ENCODE measurements around the gene PIGH.

Gene PIGH

GRCh38 chr14:67573228-67574010 is 26.6 kb downstream of the PIGH start:
- DNase-seq = no peak

- no peak for DNase-seq
These were observed 27.5 kb downstream of the PIGH start for GRCh38 chr14:67572608-67573007.

- DNase-seq = no peak
These were observed 28.1 kb downstream of the PIGH start for GRCh38 chr14:67571991-67572323.

- DNase-seq = peak; percentile 55
These were observed 28.6 kb downstream of the PIGH start for GRCh38 chr14:67571275-67571990.

- no peak for DNase-seq
These were observed 29.6 kb downstream of the PIGH start for GRCh38 chr14:67570453-67570852.

GRCh38 chr14:67569651-67570290 is 30.3 kb downstream of the PIGH start:
- DNase-seq = no peak

- DNase-seq = no peak
These were observed 30.9 kb downstream of the PIGH start for GRCh38 chr14:67569011-67569650.

GRCh38 chr14:67567654-67568053 is 32.4 kb downstream of the PIGH start:
- DNase-seq = no peak

DNA sequence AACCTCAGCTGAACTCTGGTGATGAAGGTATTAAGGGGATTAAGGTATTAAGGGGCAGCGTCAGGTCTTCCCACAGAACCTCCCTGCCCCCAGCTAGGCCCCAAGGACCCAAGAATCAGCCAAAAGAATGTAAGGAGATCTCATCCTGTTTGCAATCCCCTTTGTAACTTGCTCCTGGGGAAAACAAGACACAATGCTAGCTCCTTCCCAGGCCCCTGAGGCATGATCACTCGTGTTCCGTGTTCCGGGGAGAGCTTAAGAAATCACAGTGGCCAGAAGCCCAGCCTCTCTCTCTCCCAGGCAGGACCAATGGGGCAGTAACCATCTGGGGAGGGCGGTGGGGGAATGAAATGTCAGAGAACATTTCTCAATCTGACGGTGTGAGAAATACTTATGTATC is 33.2 kb downstream of the PIGH start:
- no peak for DNase-seq

DNA sequence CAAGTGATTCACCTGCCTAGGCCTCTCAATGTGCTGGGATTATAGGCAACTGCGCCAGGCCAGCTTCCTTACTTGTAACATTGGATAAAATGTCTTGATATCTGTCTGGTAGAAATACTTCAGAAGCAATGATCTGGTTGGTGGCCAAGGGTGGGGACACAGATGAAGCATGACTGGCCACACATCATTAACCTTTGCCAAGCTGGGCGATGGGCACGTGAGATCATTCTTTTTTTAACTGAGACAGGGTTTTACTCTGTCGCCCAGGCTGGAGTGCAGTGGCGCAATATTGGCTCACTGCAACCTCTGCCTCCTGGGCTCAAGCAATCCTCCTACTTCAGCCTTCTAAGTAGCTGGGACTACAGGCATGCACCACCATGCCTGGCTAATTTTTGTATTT is 35.8 kb downstream of the PIGH start:
- DNase-seq = no peak

DNA sequence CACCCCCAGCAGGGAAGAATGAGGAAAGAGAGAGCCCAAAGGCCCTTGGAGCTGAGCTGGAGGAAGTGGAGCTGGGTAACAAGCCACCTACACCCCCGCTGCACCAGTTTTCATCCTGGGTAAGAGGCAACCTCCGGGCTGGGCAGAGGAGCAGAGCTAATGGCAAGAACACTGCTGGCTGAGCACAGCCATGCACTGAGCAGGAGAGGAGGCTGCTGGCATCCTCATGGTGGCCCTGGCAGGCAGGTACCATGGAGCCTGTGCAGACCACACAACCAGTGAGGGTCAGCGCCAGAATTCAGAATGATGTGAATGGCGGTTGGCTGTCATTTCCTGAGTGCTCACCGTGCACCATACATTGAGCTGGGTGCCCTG is 37.3 kb downstream of the PIGH start:
- DNase-seq = no peak

GRCh38 chr14:67562025-67562775 is 37.9 kb downstream of the PIGH start:
- no peak for DNase-seq

DNA sequence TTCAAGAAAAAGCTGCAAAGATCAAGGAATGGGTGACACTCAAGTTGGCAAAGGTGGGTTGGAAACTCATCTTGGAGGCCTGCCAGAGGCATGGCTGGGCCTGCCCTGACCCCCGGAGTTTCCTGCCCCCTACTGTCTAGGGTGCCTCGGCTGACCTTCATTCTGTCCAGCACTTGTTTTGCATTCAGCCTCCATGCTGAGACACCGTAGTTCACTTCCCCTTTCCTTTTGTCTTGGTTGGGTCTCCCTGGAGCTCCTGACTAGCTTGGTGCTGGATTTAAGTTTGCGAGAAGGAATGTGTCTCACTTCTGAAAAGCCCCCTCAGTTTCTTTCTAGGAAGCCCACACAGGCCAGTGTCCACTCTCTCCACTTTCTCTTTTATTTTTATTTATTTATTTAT is 40.4 kb downstream of the PIGH start:
- no peak for DNase-seq

GRCh38 chr14:67557656-67558055 is 42.4 kb downstream of the PIGH start:
- DNase-seq = no peak

GRCh38 chr14:67557118-67557517 is 43.0 kb downstream of the PIGH start:
- no peak for DNase-seq

GRCh38 chr14:67556671-67557070 is 43.4 kb downstream of the PIGH start:
- no peak for DNase-seq

- no peak for DNase-seq
These were observed 44.5 kb downstream of the PIGH start for GRCh38 chr14:67555518-67556090.

DNA sequence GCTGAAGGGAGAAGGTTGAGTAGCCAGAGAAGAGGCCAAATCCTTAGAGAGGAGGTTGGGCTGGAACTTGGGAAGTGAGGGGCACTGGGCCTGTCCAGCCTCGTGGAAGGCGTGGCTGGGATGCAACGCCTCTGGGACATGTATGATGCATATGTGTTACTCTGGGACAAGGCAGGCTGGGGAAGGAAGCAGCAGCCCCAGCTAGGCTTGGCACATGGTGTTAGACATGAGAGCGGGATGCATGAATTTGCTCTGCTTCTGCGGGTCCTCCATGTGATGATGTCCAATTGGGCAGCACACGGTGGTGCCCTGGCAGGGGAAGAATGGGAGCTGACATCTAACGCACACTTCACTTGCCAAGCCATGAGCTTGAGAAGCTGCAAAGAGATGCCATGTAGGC is 45.7 kb downstream of the PIGH start:
- no peak for DNase-seq

GRCh38 chr14:67553547-67553946 is 46.5 kb downstream of the PIGH start:
- no peak for DNase-seq

DNA sequence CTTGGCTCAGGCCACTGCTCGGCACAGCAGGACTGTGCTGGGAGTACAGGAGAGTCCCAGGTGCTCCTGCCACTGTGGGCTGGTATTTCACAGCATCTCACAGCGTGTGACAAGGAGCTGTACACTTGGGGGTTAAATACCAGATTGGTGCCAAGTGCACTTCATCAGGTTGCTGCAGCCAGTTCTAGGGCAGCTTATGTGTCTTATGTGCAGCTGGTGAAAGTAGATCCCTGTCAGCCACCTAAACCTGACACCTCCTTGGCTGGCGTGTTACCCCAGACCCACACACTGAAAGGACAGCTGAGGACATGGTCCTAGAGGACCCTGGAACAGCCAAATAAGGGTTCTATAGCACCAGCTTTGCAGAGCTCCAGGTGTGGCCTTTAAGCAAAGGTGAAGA is 48.1 kb downstream of the PIGH start:
- DNase-seq = no peak

- DNase-seq = no peak
These were observed 48.9 kb downstream of the PIGH start for GRCh38 chr14:67551123-67551522.

- no peak for DNase-seq
These were observed 50.3 kb downstream of the PIGH start for GRCh38 chr14:67549734-67550133.
